Fibroblast of lung (primary cell): ENCODE results near the gene KRT6B.

Source experiments
- EZH2 ChIP-seq: IDR thresholded peaks from 2 replicates; pipeline ENCODE4 v1.5.1; 2012; ENCODE audit warnings: low read length, control low read depth, mild to moderate bottlenecking; ENCODE audit errors: missing control alignments
- TF ChIP-seq, protein P1 (sequence below), 2 donors: IDR thresholded peaks in 1 of 2; conservative IDR thresholded peaks in 1 of 2; 1 replicate in 1 of 2; 2 replicates in 1 of 2; pipeline ENCODE4 v1.5.1; 2011 to 2012; ENCODE audit warnings: low read length in 2 of 2, control low read depth in 1 of 2, inconsistent platforms in 1 of 2, low read depth in 1 of 2, mild to moderate bottlenecking in 1 of 2

DNA sequence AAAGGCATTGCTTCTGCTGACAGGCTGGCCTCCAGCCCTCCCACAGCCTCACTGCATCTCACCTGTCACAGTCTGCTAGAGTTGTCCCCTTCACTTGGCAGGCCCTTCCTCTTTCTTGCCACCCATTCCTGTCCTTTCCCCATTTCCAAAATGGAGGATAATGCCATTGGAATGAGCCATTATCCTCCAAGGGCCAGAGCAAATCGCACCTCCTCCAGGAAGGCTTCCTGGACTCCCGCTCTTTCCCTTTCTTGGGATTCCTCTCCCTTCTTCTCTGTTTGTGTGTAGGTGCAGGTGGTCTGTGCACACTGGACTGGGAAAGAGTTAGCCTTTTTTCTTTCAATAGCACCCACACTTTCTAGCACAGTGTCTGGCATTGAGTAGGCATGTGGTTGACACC, 49.6 kb downstream of the KRT6B start:
- TF ChIP-seq, protein P1, sequence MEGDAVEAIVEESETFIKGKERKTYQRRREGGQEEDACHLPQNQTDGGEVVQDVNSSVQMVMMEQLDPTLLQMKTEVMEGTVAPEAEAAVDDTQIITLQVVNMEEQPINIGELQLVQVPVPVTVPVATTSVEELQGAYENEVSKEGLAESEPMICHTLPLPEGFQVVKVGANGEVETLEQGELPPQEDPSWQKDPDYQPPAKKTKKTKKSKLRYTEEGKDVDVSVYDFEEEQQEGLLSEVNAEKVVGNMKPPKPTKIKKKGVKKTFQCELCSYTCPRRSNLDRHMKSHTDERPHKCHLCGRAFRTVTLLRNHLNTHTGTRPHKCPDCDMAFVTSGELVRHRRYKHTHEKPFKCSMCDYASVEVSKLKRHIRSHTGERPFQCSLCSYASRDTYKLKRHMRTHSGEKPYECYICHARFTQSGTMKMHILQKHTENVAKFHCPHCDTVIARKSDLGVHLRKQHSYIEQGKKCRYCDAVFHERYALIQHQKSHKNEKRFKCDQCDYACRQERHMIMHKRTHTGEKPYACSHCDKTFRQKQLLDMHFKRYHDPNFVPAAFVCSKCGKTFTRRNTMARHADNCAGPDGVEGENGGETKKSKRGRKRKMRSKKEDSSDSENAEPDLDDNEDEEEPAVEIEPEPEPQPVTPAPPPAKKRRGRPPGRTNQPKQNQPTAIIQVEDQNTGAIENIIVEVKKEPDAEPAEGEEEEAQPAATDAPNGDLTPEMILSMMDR (conservative IDR thresholded peaks at IDR 0.05 in 1 of 2, IDR thresholded peaks at IDR 0.05 in 1 of 2; ENCODE audit: low read depth in 1 of 2, low read length in 2 of 2) = no peak
- TF ChIP-seq EZH2 = no peak
